Progenitor cell of endocrine pancreas (in vitro differentiated cells): ENCODE measurements around the gene TST. TPM values are rescaled to one million over a fixed set of nuclear protein-coding genes. Genes with fewer than 3 reads are reported as not detected.

Source experiments
- DNase-seq: peaks from one replicate; pipeline ENCODE4 v3.0.0; 2021; ENCODE audit warnings: low spot score; ENCODE audit not compliant: unreplicated experiment
- H3K27ac Mint-ChIP-seq: 2 replicates; pipeline ENCODE4 v1.8.0; 2021; ENCODE audit warnings: mild to moderate bottlenecking, moderate library complexity, mixed read lengths
- H3K27me3 Mint-ChIP-seq: 2 replicates; pipeline ENCODE4 v1.8.0; 2021; ENCODE audit warnings: mixed read lengths
- H3K36me3 Mint-ChIP-seq: 2 replicates; pipeline ENCODE4 v1.8.0; 2022; ENCODE audit warnings: mixed read lengths; ENCODE audit not compliant: insufficient read depth
- H3K4me1 Mint-ChIP-seq: 2 replicates; pipeline ENCODE4 v1.8.0; 2021; ENCODE audit warnings: low read depth, mixed read lengths
- H3K4me3 Mint-ChIP-seq: 2 replicates; pipeline ENCODE4 v1.8.0; 2021; ENCODE audit warnings: low read depth, mild to moderate bottlenecking, moderate library complexity, mixed read lengths
- H3K9me3 Mint-ChIP-seq: 2 replicates; pipeline ENCODE4 v1.8.0; 2021; ENCODE audit warnings: low read depth, mixed read lengths
- total RNA-seq: library from RNA; stranded (reverse); gene quantifications from 2 replicates; pipeline ENCODE4 v1.2.1, GENCODE V29; 2021
- TF ChIP-seq, protein P1 (sequence below): fragments of 200-600 bp; sonication (generic); IDR thresholded peaks from one replicate; pipeline ENCODE4 v1.5.0; 2021; ENCODE audit warnings: antibody characterized with exemption, mild to moderate bottlenecking; ENCODE audit not compliant: unreplicated experiment

The TST gene
- total RNA-seq, 1 donor from 2014 or later = 44.5 TPM

DNA sequence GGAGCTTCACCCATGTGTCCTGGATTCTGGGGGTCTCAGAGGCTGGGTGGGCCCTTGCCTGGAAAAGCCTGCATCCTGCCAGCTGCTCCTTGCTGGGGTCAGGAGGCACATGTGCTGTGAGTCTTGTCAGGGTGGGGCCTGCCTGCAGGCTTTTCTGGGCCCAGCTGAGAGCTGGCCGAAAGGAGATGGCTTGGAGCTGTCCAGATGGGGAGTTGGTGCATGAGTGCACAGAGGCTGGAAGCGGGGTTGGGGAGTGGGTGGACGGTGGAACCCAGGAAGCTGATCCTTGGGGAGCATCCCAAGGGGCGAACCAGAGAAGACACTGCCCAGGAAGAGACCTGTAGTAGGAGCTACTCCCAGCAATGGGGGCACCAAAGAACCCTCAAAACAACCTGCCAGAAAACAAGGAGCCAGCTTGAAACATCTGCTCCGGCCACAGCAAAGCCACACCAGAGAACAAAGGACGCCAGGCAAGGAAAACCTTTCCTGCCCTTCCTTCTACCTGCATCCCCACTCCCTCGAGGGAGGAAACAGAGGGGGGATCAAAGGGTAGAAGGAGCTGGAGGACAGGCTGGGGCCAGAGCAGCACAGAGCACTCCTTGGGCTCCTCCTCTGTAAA lies 24.1 kb upstream of the TST start:
- peaks cover 15% of the 10 kb centered on the region for H3K4me1 Mint-ChIP-seq
- peaks cover 5% of the 10 kb centered on the region for H3K27me3 Mint-ChIP-seq
- no peak for DNase-seq
- H3K4me3 Mint-ChIP-seq = no peak overlapping the region
- H3K36me3 Mint-ChIP-seq = no peaks in the 10 kb centered on the region
- TF ChIP-seq, protein P1, sequence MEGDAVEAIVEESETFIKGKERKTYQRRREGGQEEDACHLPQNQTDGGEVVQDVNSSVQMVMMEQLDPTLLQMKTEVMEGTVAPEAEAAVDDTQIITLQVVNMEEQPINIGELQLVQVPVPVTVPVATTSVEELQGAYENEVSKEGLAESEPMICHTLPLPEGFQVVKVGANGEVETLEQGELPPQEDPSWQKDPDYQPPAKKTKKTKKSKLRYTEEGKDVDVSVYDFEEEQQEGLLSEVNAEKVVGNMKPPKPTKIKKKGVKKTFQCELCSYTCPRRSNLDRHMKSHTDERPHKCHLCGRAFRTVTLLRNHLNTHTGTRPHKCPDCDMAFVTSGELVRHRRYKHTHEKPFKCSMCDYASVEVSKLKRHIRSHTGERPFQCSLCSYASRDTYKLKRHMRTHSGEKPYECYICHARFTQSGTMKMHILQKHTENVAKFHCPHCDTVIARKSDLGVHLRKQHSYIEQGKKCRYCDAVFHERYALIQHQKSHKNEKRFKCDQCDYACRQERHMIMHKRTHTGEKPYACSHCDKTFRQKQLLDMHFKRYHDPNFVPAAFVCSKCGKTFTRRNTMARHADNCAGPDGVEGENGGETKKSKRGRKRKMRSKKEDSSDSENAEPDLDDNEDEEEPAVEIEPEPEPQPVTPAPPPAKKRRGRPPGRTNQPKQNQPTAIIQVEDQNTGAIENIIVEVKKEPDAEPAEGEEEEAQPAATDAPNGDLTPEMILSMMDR = no peak
- no peak overlapping the region for H3K27ac Mint-ChIP-seq
- no peaks in the 10 kb centered on the region for H3K9me3 Mint-ChIP-seq

DNA sequence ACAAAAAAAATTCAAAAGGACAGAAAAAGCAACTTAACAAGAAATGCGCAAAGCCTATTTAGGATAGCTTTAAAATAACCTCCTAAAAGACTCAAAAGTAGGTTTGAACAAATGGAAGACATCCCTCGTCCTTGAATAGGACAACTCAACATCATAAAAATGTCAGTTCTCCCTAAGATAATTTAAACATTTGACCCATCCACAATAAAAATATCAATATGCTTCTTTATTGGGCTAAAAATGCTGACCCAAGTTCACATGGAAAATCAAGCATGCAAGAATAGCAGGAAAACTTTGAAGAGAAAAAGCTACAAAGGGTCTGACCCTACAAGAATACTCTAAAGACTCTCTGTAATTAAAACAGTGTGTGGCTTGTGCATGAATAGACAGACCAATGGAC lies 20.2 kb upstream of the TST start:
- DNase-seq = no peak
- Mint-ChIP-seq H3K27ac (no peak overlapping the region), H3K36me3 (no peaks in the 10 kb centered on the region), H3K4me1 (peaks cover 29% of the 10 kb centered on the region), H3K9me3 (no peaks in the 10 kb centered on the region), H3K4me3 (no peak overlapping the region), H3K27me3 (no peaks in the 10 kb centered on the region)
- TF ChIP-seq, protein P1 = no peak

DNA sequence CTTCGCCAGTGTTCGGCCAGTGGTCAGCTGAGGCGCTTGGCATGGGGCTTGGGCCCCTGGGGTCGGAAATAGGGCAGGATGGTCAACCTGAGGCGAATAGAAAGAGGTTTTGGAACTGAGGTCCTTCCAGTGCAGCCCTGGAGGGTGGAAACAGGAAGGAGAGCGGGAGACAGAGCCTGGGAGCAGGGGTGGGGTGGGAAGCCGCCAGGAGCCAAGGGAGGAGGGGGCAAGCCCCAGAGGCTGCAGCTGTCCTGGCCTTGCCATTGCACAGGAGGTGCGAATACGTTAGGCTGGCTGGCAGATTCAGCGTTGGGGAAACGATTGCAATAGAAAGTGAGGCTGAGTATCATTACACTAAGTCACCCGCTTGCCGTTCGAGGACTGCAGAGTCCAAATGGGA lies 18.4 kb upstream of the TST start:
- Mint-ChIP-seq H3K4me3 (no peak overlapping the region), H3K27ac (no peak overlapping the region), H3K9me3 (no peaks in the 10 kb centered on the region), H3K36me3 (no peaks in the 10 kb centered on the region), H3K27me3 (no peaks in the 10 kb centered on the region), H3K4me1 (peaks cover 35% of the 10 kb centered on the region)
- TF ChIP-seq, protein P1 = no peak
- no peak for DNase-seq

DNA sequence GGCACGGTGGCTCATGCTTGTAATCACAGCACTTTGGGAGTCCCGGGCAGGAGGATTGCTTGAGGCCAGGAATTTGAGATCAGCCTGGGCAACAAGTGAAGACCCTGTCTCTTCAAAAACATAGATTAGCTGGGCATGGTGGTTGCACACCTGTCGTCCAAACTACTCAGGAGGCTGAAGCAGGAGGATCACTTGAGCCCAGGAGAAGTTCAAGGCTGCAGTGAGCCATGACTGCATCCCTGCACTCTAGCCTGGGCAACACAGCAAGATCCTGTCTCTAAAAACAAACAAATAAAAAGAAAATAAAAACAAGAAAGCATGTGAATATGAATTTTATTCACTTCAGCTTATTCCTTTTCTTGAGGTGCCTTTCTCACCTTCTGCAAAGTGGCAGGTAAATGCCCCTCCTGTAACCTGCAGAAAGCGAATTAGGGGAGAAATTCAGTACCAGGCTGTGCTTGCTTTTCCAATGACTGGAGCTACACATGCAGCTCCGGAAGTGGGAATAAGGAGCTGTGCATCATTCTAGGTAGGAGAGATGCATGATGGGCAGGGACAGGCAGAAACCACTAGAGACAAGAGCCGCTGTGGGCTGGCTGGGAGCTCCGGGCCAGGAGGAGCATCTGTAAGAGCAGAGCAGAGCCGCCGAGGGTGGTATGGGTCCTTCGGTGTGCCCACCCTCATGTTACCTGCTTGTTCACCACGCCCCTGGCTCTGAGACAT lies 17.6 kb upstream of the TST start:
- no peak overlapping the region for H3K27ac Mint-ChIP-seq
- H3K4me3 Mint-ChIP-seq = no peak overlapping the region

DNA sequence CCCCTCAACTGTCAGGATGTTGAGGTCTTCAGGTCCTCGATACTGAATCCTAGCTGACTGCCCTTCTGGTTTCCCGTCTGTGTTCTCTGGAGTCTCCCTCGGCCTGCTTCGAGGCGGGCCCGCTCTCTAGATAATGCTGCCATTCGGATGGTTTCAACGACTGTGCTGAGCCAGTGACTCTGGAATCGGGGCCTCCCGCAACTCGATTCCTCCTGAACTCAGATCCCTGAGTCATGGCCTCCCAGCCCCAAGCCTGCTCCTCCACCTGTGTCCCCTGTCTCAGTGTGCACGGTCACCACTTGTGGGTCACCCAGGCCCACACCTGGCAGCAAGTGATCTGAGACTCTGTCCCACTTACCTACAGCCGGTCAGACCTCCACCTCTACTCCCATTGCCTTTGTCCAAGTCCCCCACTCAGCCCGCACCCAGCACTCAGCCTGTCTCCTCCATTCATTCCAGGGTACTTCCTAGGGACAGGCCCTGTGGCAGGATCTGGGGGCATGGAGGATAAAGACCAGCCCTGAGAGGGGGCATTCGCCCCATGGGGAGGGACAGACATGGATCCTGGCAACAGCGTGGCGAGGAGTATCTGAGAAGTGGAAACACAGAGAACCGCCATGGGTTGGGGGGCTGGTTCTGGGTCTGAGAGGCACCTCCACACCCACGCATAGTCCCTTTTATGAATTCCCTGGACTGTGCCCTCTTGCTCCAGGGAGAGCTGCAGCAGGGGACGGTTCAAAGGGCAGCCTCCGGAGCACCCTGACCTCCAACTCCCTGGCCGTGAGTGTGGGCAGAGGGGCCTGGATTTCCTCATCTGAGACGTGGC lies 14.6 kb upstream of the TST start:
- Mint-ChIP-seq H3K4me1 (peaks cover 44% of the 10 kb centered on the region), H3K27me3 (no peaks in the 10 kb centered on the region), H3K36me3 (peaks cover 2% of the 10 kb centered on the region), H3K4me3 (no peak overlapping the region), H3K9me3 (no peaks in the 10 kb centered on the region), H3K27ac (peak overlapping the region; percentile 96)
- TF ChIP-seq, protein P1 = no peak
- DNase-seq = no peak

More for the DNA sequence above, 17.6 kb upstream of the TST start:
- no peaks in the 10 kb centered on the region for H3K9me3 Mint-ChIP-seq
- no peaks in the 10 kb centered on the region for H3K36me3 Mint-ChIP-seq
- peaks cover 44% of the 10 kb centered on the region for H3K4me1 Mint-ChIP-seq
- H3K27me3 Mint-ChIP-seq = no peaks in the 10 kb centered on the region
- TF ChIP-seq, protein P1 = no peak
- DNase-seq = no peak
